Common myeloid progenitor, CD34-positive (primary cell): ENCODE measurements around the gene EPB41.

ENCODE experiments used
- CTCF ChIA-PET: fragments of 350-600 bp; sonication (Branson Sonifier 250); formaldehyde crosslinking; loops from one replicate; lab custom pipeline; 2021; ENCODE audit warnings: antibody characterized with exemption; lab: Charles Lee
- POLR2A ChIA-PET: fragments of 350-600 bp; sonication (Branson Sonifier 250); formaldehyde crosslinking; loops from one replicate; lab custom pipeline; 2021; ENCODE audit warnings: antibody characterized with exemption; lab: Charles Lee
- DNase-seq, 3 donors: peaks; one replicate each; pipeline versions ENCODE4 v3.0.0 to v3.0.0-alpha.2; 2013
- H3K27ac ChIP-seq, 2 experiments: 1 replicate in 1 of 2; 2 replicates in 1 of 2; pipeline ENCODE4 v1.7.0; 2013; ENCODE audit warnings: inconsistent platforms in 2 of 2, low read length in 2 of 2, mild to moderate bottlenecking in 2 of 2, low read depth in 1 of 2, moderate library complexity in 1 of 2; ENCODE audit not compliant: severe bottlenecking in 2 of 2, insufficient read depth in 1 of 2, poor library complexity in 1 of 2
- H3K27me3 ChIP-seq, 5 experiments: replicated peaks in 2 of 5; 1 replicate in 3 of 5; 2 replicates in 2 of 5; pipeline versions ENCODE4 v1.6.1 to v1.7.0; 2013; ENCODE audit warnings: low read length in 4 of 5, mild to moderate bottlenecking in 2 of 5, moderate library complexity in 2 of 5, inconsistent platforms in 1 of 5; ENCODE audit not compliant: insufficient read depth in 5 of 5, control insufficient read depth in 4 of 5
- H3K36me3 ChIP-seq, 4 experiments: 1 replicate in 2 of 4; 2 replicates in 2 of 4; pipeline versions ENCODE4 v1.6.1 to v1.7.0; 2013; ENCODE audit warnings: low read length in 3 of 4, control low read depth in 1 of 4, mild to moderate bottlenecking in 1 of 4; ENCODE audit not compliant: control insufficient read depth in 4 of 4, insufficient read depth in 4 of 4
- H3K4me1 ChIP-seq, 4 experiments: 1 replicate in 3 of 4; 2 replicates in 1 of 4; pipeline versions ENCODE4 v1.6.1 to v1.7.1; 2013; ENCODE audit warnings: low read length in 3 of 4, mild to moderate bottlenecking in 3 of 4, control low read depth in 1 of 4, inconsistent platforms in 1 of 4, moderate library complexity in 1 of 4; ENCODE audit not compliant: control insufficient read depth in 4 of 4, insufficient read depth in 4 of 4; ENCODE audit errors: control extremely low read depth in 1 of 4
- H3K4me3 ChIP-seq, 7 experiments: 1 replicate in 4 of 7; 2 replicates in 3 of 7; pipeline versions ENCODE4 v1.5.1 to v1.7.0; 2013; ENCODE audit warnings: mild to moderate bottlenecking in 7 of 7, low read length in 6 of 7, moderate library complexity in 6 of 7, inconsistent platforms in 2 of 7, low read depth in 2 of 7, control low read depth in 1 of 7; ENCODE audit not compliant: insufficient read depth in 4 of 7, control insufficient read depth in 1 of 7; ENCODE audit errors: extremely low read depth in 1 of 7
- H3K9me3 ChIP-seq, 5 experiments: 1 replicate in 4 of 5; 2 replicates in 1 of 5; pipeline versions ENCODE4 v1.6.1 to v1.7.1; 2013; ENCODE audit warnings: low read length in 4 of 5, mild to moderate bottlenecking in 2 of 5, inconsistent platforms in 1 of 5, low read depth in 1 of 5, moderate library complexity in 1 of 5; ENCODE audit not compliant: control insufficient read depth in 4 of 5, insufficient read depth in 2 of 5; ENCODE audit errors: control extremely low read depth in 1 of 5
- WGBS: methylation state at CpG from one replicate; pipeline ENCODE4 v1.1.5; 2013; ENCODE audit not compliant: insufficient coverage; 5-methylcytosine and 5-hydroxymethylcytosine counted together

EPB41 gene

DNA sequence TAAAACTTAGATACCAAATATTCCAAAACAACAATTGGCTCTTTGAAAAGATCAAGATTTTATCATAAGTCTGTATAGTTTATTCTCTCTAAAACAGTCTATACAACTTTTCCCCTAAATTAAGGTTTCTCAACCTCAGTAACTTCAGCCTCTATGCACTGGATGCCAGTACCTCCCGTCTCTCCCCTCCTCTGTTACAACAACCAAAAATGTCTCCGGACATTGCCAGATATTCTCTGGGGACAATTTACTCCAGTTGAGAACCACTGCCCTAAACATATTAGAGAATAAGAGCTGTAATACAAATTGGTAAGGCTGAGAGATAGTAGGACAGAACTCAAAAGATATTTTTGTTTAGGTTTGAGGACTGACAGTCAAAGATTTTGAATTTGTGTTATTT, 137.7 kb downstream of the EPB41 start:
- Histone ChIP-seq H3K4me3 (no peak overlapping the region), H3K4me1 (no peaks in the 10 kb centered on the region), H3K36me3 (peaks cover 10 to 20% (median 12%) of the 10 kb centered on the region in 4 experiments), H3K9me3 (no peaks in the 10 kb centered on the region), H3K27ac (no peak overlapping the region), H3K27me3 (no peaks in the 10 kb centered on the region)
- no CpG with 5 or more reads among the region's 2 CpGs for WGBS
- DNase-seq, result no peak
- ChIA-PET CTCF (interaction anchor here (0.6 to 1.1 kb wide), 2 partner anchors 27 to 148 kb away, joined by 3 read pairs; no protein-coding TSS in a partner anchor), POLR2A (no interaction called here)

DNA sequence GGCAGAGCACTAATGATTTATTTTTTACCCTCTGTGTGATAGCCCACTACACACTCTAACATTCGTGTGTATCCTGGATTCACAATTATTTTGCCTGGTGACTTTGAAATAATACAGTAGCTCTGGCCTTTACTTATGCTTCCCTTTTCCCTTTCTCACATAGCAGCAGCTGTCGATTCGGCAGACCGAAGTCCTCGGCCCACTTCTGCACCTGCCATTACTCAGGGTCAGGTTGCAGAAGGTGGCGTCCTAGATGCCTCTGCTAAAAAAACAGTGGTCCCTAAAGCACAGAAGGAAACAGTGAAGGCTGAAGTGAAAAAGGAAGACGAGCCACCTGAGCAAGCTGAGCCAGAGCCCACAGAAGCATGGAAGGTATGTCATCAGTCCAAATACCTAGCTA, 138.6 kb downstream of the EPB41 start:
- POLR2A ChIA-PET, result no interaction called here
- peaks cover 10 to 20% (median 11%) of the 10 kb centered on the region in 4 experiments for H3K36me3 ChIP-seq

DNA sequence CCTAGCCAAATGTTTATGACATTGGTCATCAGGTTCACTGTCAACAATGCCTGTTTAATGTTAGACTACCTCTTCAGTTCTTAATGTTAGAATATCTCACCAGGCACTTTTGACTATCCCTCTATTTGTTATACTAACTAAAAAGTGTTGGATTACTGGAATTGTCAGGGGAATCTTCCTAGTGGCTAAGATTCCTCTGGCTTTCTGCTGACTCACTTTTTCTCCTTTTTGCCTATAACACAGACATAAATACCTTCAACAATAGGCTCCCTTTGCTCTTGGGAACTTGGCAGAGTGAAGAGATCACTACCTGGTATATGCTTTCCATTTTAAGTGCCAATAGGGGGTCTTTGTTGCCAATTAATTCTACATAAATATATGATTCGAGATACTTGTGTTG, 140.8 kb downstream of the EPB41 start:
- Histone ChIP-seq H3K4me3 (no peak overlapping the region), H3K9me3 (no peaks in the 10 kb centered on the region), H3K27ac (no peak overlapping the region), H3K27me3 (no peaks in the 10 kb centered on the region), H3K4me1 (no peaks in the 10 kb centered on the region), H3K36me3 (peaks cover 9 to 28% (median 13%) of the 10 kb centered on the region in 4 experiments)
- ChIA-PET CTCF (no interaction called here), POLR2A (interaction anchor here (0.6 kb wide), 1 partner anchor 1646 kb away, joined by 3 read pairs; no protein-coding TSS in a partner anchor)
- no CpG with 5 or more reads among the region's 1 CpG for WGBS
- no peak for DNase-seq

More for the DNA sequence above, 138.6 kb downstream of the EPB41 start:
- 93% methylated on average over 6 of the region's 7 CpGs for WGBS
- H3K27ac ChIP-seq, result no peak overlapping the region
- H3K9me3 ChIP-seq, result no peaks in the 10 kb centered on the region
- no peaks in the 10 kb centered on the region for H3K4me1 ChIP-seq
- H3K4me3 ChIP-seq, result no peak overlapping the region
- CTCF ChIA-PET, result interaction anchor here (1.1 kb wide), 1 partner anchor 26 kb away, joined by 3 read pairs; no protein-coding TSS in a partner anchor
- no peak for DNase-seq
- H3K27me3 ChIP-seq, result no peaks in the 10 kb centered on the region

DNA sequence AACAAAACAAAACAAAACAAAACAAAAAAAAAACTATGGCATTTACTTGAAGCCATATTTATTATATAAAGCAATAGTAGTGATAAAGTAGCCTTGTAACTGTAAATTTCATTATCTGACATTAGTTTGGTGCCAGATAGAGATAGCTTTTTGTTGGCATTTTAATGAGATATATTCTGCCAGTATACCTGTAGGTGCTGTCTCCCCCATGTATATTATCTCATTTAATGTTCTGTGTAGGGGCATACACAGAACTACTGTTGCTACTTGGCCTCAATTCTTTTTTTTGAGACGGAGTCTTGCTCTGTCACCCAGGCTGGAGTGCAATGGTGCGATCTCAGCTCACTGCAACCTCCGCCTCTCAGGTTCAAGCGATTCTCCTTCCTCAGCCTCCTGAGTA, 141.9 kb downstream of the EPB41 start:
- no peaks in the 10 kb centered on the region for H3K4me1 ChIP-seq
- H3K27me3 ChIP-seq, result no peaks in the 10 kb centered on the region
- peaks cover 9 to 30% (median 13%) of the 10 kb centered on the region in 4 experiments for H3K36me3 ChIP-seq
- WGBS, result 100% methylated on average over 4 of the region's 4 CpGs
- CTCF ChIA-PET, result interaction anchor here (0.8 kb wide), 1 partner anchor 20 kb away, joined by 3 read pairs; no protein-coding TSS in a partner anchor
- POLR2A ChIA-PET, result no interaction called here
- no peak overlapping the region for H3K4me3 ChIP-seq
- H3K9me3 ChIP-seq, result no peaks in the 10 kb centered on the region
- no peak overlapping the region for H3K27ac ChIP-seq
- no peak for DNase-seq

DNA sequence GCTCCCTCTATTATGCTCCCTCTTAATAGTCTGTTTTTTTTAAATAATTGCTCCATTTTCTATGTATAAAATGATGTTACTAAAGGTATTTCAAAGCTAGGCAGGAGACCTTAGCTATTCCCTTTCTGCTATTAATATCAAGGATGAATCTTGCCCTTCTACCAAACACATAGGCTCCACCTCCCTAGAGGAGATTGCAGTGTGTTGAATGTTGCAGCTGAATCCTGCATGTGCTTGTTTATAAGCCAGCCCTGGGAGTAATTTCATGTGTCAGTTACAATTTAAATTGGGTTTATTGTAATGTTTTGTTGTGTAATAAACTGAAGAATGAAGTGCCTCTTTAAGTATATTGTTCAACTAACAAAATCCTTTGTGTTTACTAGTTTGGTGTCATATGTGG, 143.3 kb downstream of the EPB41 start:
- POLR2A ChIA-PET, result no interaction called here
- no peak overlapping the region for H3K4me3 ChIP-seq
- peaks cover 9 to 30% (median 14%) of the 10 kb centered on the region in 4 experiments for H3K36me3 ChIP-seq
- peaks cover 0 to 2% (median under 1%) of the 10 kb centered on the region in 4 experiments for H3K4me1 ChIP-seq
- no peak overlapping the region for H3K27ac ChIP-seq
- no peaks in the 10 kb centered on the region for H3K27me3 ChIP-seq
- no peaks in the 10 kb centered on the region for H3K9me3 ChIP-seq
- CTCF ChIA-PET, result no interaction called here
- DNase-seq, result no peak

DNA sequence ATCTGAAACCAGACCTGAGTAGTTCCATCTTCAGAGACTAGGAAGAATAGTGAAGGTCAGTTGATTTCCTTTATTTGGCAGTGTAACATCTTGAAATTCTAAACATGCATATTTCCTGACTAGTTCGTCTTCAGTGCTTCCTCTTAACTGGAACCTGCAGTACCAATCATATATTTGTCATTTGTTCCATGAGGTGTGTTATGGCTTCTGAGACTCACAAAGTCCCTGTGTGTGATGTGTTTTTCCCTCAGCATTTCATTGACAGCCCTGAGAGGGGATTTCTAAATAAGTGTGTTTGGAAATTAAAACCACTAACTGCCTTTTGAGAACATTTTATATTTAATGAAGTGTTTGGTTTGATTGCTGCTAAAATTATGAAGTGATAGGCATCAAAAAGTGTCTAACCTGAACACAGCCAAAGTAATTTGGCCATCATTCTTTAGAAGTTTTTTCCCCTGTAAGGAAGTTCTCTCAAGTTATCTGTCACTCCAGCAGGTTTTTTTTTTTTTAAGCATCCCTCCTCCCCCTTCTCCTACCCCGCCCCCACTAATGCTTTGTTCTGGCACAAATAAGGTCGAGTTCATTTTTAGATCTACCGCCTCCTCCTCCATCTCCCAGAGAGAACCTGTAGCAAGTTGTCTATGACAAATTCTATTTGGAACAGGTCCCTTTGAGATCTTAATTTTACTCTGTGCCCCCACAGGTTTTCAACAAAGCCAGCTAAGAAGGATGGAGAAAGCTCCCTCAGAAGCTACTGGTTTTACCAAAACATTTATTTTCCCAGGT, 148.0 kb downstream of the EPB41 start:
- peaks cover 0 to 2% (median under 1%) of the 10 kb centered on the region in 4 experiments for H3K4me1 ChIP-seq
- DNase-seq, result no peak
- H3K36me3 ChIP-seq, result peaks cover 0 to 36% (median 17%) of the 10 kb centered on the region in 4 experiments
- ChIA-PET CTCF (interaction anchor here (0.8 to 1.2 kb wide), 2 partner anchors 29 to 135 kb away, joined by 3 read pairs; no protein-coding TSS in a partner anchor), POLR2A (no interaction called here)
- WGBS, result no CpG with 5 or more reads among the region's 4 CpGs
- no peak overlapping the region for H3K27ac ChIP-seq
- H3K4me3 ChIP-seq, result no peak overlapping the region
- H3K27me3 ChIP-seq, result no peaks in the 10 kb centered on the region
- H3K9me3 ChIP-seq, result no peaks in the 10 kb centered on the region

DNA sequence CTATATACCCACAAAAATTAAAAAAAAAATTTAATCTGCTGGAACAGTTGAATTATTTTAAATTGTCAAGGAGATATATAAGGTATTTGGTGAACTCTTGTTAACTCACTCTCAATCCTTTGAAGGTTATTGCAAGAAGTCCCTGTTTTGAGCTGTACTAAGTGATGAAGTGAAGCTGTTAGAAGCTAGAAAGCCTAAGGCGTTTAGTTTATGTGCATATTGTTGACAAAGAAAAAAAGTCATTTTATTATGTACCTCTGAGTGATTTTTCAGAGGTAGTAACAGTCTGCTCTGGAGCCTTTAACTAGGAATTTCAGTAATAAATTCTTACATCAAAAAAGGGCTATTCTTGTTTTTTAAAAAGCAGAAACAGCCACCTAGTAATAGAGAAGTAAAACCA, 149.7 kb downstream of the EPB41 start:
- Histone ChIP-seq H3K4me1 (peaks cover 0 to 2% (median under 1%) of the 10 kb centered on the region in 4 experiments), H3K27me3 (no peaks in the 10 kb centered on the region), H3K27ac (no peak overlapping the region), H3K9me3 (no peaks in the 10 kb centered on the region), H3K4me3 (no peak overlapping the region), H3K36me3 (peaks cover 3 to 42% (median 16%) of the 10 kb centered on the region in 4 experiments)
- ChIA-PET CTCF (no interaction called here), POLR2A (interaction anchor here (0.6 kb wide), 1 partner anchor 1290 kb away, joined by 3 read pairs; no protein-coding TSS in a partner anchor)
- DNase-seq, result no peak
- 100% methylated on average over 1 of the region's 1 CpG for WGBS
